Measurements from ENCODE around the gene TOR4A. TPM values are rescaled to one million over a fixed set of nuclear protein-coding genes. Genes with fewer than 3 reads are reported as not detected.
A peak's percentile ranks its signal among the peaks of the same experiment; 100 is the strongest.

The TOR4A gene
- total and polyA plus RNA-seq, 9 of the 15 experiments (the other 6 are each of a cell fraction or from before 2014, with no cell fraction given) = 3.9 to 49.2 (median 8.8) TPM

GRCh38 chr9:137241490-137242268 lies 35.8 kb upstream of the TOR4A start (continued):
- TF ChIP-seq ATF6 (CRISPR knock-in tag; IDR thresholded peaks at IDR 0.05) = no peak; the same call in 1 of the 2 replicates
- peak; percentile 20; the same call in 1 of the 2 replicates for TF ChIP-seq NFE2 (IDR thresholded peaks at IDR 0.05; ENCODE audit: low read depth)
- TF ChIP-seq NFATC3 (IDR thresholded peaks at IDR 0.05) = no peak
- 0 out of 2 replicates have a peak, but pooled peaks have one; percentile 63 for TF ChIP-seq THAP12 (CRISPR knock-in tag; IDR thresholded peaks at IDR 0.05)
- no peak for TF ChIP-seq NFYB (IDR thresholded peaks at IDR 0.05; ENCODE audit: extremely low read depth, insufficient read length)
- TF ChIP-seq RBFOX2 (IDR thresholded peaks at IDR 0.05; ENCODE audit: low read depth, low read length) = peak; percentile 93
- TF ChIP-seq, protein P1, sequence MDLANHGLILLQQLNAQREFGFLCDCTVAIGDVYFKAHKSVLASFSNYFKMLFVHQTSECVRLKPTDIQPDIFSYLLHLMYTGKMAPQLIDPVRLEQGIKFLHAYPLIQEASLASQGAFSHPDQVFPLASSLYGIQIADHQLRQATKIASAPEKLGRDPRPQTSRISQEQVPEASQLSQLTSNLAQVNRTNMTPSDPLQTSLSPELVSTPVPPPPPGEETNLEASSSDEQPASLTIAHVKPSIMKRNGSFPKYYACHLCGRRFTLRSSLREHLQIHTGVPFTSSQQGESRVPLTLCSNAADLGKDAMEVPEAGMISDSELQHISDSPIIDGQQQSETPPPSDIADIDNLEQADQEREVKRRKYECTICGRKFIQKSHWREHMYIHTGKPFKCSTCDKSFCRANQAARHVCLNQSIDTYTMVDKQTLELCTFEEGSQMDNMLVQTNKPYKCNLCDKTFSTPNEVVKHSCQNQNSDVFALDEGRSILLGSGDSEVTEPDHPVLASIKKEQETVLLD (IDR thresholded peaks at IDR 0.05) = no peak
- TF ChIP-seq BMI1 (IDR thresholded peaks at IDR 0.05; ENCODE audit: low read length) = no peak
- no peak for TF ChIP-seq KLF16 (IDR thresholded peaks at IDR 0.05)
- no peak for TF ChIP-seq ATF4 (CRISPR knock-in tag; IDR thresholded peaks at IDR 0.05)
- no peak for TF ChIP-seq LEF1 (IDR thresholded peaks at IDR 0.05)
- no peak for TF ChIP-seq CUX1 (CRISPR knock-in tag; IDR thresholded peaks at IDR 0.05)
